Measurements from ENCODE around the gene NRIP1. TPM values are rescaled to one million over a fixed set of nuclear protein-coding genes. Genes with fewer than 3 reads are reported as not detected.

The NRIP1 gene
- total and polyA plus RNA-seq, 2 of the 8 experiments (the other 6 are each of a cell fraction or from before 2014, with no cell fraction given), result 1.5 to 9.3 TPM

DNA sequence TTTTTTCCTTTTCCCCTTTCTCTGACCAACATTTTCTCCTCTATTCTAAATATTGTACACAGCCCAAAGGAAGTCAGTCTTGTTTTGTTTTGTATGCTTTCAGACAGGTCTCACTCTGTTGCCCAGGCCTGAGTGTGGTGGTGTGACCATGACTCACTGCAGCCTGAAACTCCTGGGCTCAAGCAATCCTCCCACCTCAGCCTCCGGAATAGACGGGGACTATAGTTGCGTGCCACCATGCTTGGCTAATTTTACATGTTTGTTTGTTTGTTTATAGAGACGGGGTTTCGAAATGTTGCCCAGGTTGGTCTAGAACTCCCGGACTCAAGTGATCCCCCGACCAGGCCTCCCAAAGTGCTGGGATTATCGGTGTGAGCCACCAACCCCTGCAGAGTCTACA, 72.8 kb downstream of the NRIP1 start (continued):
- TF ChIP-seq SP1 (IDR thresholded peaks at IDR 0.05; ENCODE audit: low read depth, low read length) (no peak), PHF8 (conservative IDR thresholded peaks at IDR 0.05; ENCODE audit: low read depth, low read length) (no peak), EGR1 (IDR thresholded peaks at IDR 0.05; ENCODE audit: borderline replicate concordance, low read depth, low read length) (no peak), POLR2A (IDR thresholded peaks at IDR 0.05; ENCODE audit: control extremely low read depth in 1 of 2, low read depth in 2 of 2, low read length in 2 of 2) (no peak), CBX8 (IDR thresholded peaks at IDR 0.05; ENCODE audit: borderline replicate concordance, low read depth, low read length) (no peak), CREB1 (IDR thresholded peaks at IDR 0.05) (no peak), USF2 (IDR thresholded peaks at IDR 0.05; ENCODE audit: low read length) (no peak), SUZ12 (IDR thresholded peaks at IDR 0.05; ENCODE audit: low read length) (no peak)
